ENCODE data around the gene TIAM1.

- TF ChIP-seq EZH2phosphoT487 (IDR thresholded peaks at IDR 0.05; ENCODE audit: borderline replicate concordance, low read depth, low read length) (no peak), CTCF (conservative IDR thresholded peaks at IDR 0.05; ENCODE audit: low read length) (no peak)
Observed at GRCh38 chr21:31276663-31277062, 67.4 kb downstream of the TIAM1 start.
